Measurements from ENCODE around the gene MICALL1. TPM values are rescaled to one million over a fixed set of nuclear protein-coding genes. Genes with fewer than 3 reads are reported as not detected.

The MICALL1 gene
- total and polyA plus RNA-seq, 2 of the 13 experiments (the other 11 are each of a cell fraction or from before 2014, with no cell fraction given), result 7.6 to 10.6 TPM

- TF ChIP-seq ARID4A (CRISPR knock-in tag; IDR thresholded peaks at IDR 0.05; ENCODE audit: borderline replicate concordance) (no peak), DRAP1 (CRISPR knock-in tag; IDR thresholded peaks at IDR 0.05) (no peak), TCF7L2 (IDR thresholded peaks at IDR 0.05; ENCODE audit: low read depth, low read length) (no peak), ATF1 (CRISPR knock-in tag; IDR thresholded peaks at IDR 0.05) (no peak), SOX13 (IDR thresholded peaks at IDR 0.05) (no peak), SOX13 (CRISPR knock-in tag; conservative IDR thresholded peaks at IDR 0.05 in 1 of 2, IDR thresholded peaks at IDR 0.05 in 1 of 2) (peak in 1 of 2 experiments; percentile 34; a peak in 1 of 4 replicates), ZKSCAN5 (CRISPR knock-in tag; IDR thresholded peaks at IDR 0.05) (no peak), KDM2A (CRISPR knock-in tag; IDR thresholded peaks at IDR 0.05; ENCODE audit: borderline replicate concordance, low read depth) (no peak; the same call in 1 of the 2 replicates), ZMYM3 (CRISPR knock-in tag; IDR thresholded peaks at IDR 0.05) (peak; percentile 22; the same call in 1 of the 2 replicates), NR2F6 (IDR thresholded peaks at IDR 0.05) (no peak), NR2F6 (CRISPR knock-in tag; IDR thresholded peaks at IDR 0.05) (no peak), ZSCAN25 (CRISPR knock-in tag; IDR thresholded peaks at IDR 0.05) (no peak), TOPORS (CRISPR knock-in tag; IDR thresholded peaks at IDR 0.05) (no peak), ZNF678 (CRISPR knock-in tag; IDR thresholded peaks at IDR 0.05) (no peak), IKZF1 (IDR thresholded peaks at IDR 0.05) (no peak)
- TF ChIP-seq, protein P1, sequence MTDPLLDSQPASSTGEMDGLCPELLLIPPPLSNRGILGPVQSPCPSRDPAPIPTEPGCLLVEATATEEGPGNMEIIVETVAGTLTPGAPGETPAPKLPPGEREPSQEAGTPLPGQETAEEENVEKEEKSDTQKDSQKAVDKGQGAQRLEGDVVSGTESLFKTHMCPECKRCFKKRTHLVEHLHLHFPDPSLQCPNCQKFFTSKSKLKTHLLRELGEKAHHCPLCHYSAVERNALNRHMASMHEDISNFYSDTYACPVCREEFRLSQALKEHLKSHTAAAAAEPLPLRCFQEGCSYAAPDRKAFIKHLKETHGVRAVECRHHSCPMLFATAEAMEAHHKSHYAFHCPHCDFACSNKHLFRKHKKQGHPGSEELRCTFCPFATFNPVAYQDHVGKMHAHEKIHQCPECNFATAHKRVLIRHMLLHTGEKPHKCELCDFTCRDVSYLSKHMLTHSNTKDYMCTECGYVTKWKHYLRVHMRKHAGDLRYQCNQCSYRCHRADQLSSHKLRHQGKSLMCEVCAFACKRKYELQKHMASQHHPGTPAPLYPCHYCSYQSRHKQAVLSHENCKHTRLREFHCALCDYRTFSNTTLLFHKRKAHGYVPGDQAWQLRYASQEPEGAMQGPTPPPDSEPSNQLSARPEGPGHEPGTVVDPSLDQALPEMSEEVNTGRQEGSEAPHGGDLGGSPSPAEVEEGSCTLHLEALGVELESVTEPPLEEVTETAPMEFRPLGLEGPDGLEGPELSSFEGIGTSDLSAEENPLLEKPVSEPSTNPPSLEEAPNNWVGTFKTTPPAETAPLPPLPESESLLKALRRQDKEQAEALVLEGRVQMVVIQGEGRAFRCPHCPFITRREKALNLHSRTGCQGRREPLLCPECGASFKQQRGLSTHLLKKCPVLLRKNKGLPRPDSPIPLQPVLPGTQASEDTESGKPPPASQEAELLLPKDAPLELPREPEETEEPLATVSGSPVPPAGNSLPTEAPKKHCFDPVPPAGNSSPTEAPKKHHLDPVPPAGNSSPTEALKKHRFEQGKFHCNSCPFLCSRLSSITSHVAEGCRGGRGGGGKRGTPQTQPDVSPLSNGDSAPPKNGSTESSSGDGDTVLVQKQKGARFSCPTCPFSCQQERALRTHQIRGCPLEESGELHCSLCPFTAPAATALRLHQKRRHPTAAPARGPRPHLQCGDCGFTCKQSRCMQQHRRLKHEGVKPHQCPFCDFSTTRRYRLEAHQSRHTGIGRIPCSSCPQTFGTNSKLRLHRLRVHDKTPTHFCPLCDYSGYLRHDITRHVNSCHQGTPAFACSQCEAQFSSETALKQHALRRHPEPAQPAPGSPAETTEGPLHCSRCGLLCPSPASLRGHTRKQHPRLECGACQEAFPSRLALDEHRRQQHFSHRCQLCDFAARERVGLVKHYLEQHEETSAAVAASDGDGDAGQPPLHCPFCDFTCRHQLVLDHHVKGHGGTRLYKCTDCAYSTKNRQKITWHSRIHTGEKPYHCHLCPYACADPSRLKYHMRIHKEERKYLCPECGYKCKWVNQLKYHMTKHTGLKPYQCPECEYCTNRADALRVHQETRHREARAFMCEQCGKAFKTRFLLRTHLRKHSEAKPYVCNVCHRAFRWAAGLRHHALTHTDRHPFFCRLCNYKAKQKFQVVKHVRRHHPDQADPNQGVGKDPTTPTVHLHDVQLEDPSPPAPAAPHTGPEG (CRISPR knock-in tag; IDR thresholded peaks at IDR 0.05), result no peak
- TF ChIP-seq, protein P2, sequence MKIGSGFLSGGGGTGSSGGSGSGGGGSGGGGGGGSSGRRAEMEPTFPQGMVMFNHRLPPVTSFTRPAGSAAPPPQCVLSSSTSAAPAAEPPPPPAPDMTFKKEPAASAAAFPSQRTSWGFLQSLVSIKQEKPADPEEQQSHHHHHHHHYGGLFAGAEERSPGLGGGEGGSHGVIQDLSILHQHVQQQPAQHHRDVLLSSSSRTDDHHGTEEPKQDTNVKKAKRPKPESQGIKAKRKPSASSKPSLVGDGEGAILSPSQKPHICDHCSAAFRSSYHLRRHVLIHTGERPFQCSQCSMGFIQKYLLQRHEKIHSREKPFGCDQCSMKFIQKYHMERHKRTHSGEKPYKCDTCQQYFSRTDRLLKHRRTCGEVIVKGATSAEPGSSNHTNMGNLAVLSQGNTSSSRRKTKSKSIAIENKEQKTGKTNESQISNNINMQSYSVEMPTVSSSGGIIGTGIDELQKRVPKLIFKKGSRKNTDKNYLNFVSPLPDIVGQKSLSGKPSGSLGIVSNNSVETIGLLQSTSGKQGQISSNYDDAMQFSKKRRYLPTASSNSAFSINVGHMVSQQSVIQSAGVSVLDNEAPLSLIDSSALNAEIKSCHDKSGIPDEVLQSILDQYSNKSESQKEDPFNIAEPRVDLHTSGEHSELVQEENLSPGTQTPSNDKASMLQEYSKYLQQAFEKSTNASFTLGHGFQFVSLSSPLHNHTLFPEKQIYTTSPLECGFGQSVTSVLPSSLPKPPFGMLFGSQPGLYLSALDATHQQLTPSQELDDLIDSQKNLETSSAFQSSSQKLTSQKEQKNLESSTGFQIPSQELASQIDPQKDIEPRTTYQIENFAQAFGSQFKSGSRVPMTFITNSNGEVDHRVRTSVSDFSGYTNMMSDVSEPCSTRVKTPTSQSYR (CRISPR knock-in tag; IDR thresholded peaks at IDR 0.05; ENCODE audit: borderline replicate concordance), result no peak; the same call in 1 of the 2 replicates
These were observed 7.5 kb upstream of the MICALL1 start (continued) for GRCh38 chr22:37898441-37899181.
